ENCODE data around the gene HDHD5. TPM values are rescaled to one million over a fixed set of nuclear protein-coding genes. Genes with fewer than 3 reads are reported as not detected.

The HDHD5 gene
- total and polyA plus RNA-seq, 2 experiments from 2014 or later, result 131 to 164 TPM

- no peaks in the 10 kb centered on the region for H3K27me3 ChIP-seq
- H3K4me3 ChIP-seq, result no peak overlapping the region
- DNase-seq (ENCODE audit: low read depth in 1 of 2, low spot score in 1 of 2), result no peak
- H3K27ac ChIP-seq, result no peak overlapping the region
- H3K9me3 ChIP-seq (ENCODE audit: low read depth), result no peaks in the 10 kb centered on the region
- TF ChIP-seq, protein P1, sequence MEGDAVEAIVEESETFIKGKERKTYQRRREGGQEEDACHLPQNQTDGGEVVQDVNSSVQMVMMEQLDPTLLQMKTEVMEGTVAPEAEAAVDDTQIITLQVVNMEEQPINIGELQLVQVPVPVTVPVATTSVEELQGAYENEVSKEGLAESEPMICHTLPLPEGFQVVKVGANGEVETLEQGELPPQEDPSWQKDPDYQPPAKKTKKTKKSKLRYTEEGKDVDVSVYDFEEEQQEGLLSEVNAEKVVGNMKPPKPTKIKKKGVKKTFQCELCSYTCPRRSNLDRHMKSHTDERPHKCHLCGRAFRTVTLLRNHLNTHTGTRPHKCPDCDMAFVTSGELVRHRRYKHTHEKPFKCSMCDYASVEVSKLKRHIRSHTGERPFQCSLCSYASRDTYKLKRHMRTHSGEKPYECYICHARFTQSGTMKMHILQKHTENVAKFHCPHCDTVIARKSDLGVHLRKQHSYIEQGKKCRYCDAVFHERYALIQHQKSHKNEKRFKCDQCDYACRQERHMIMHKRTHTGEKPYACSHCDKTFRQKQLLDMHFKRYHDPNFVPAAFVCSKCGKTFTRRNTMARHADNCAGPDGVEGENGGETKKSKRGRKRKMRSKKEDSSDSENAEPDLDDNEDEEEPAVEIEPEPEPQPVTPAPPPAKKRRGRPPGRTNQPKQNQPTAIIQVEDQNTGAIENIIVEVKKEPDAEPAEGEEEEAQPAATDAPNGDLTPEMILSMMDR (IDR thresholded peaks at IDR 0.05; ENCODE audit: low read depth, low read length), result no peak
- no peaks in the 10 kb centered on the region for H3K36me3 ChIP-seq
- peaks cover 5% of the 10 kb centered on the region for H3K4me1 ChIP-seq (ENCODE audit: low read depth)
Observed at GRCh38 chr22:17130199-17130598, 28.9 kb downstream of the HDHD5 start.

GRCh38 chr22:17121233-17122195, 37.6 kb downstream of the HDHD5 start, which contains the start of gene TMEM121B:
TSS of gene TMEM121B (minus strand) at chr22:17121360. CDS start at chr22:17121127, 233 bp downstream.
- TF ChIP-seq, protein P1 (IDR thresholded peaks at IDR 0.05; ENCODE audit: low read depth, low read length), result no peak
- H3K4me3 ChIP-seq, result peak within 1 kb of the TSS; percentile 84
- DNase-seq (ENCODE audit: low read depth in 1 of 2, low spot score in 1 of 2), result peak; percentile 64 to 94
- H3K4me1 ChIP-seq (ENCODE audit: low read depth), result no peaks in the 10 kb centered on the region
- H3K27me3 ChIP-seq, result no peaks in the 10 kb centered on the region
- H3K27ac ChIP-seq, result peak within 1 kb of the TSS; percentile 0
- no peaks in the 10 kb centered on the region for H3K9me3 ChIP-seq (ENCODE audit: low read depth)
- no peaks in the 10 kb centered on the region for H3K36me3 ChIP-seq

GRCh38 chr22:17120711-17121232, 38.3 kb downstream of the HDHD5 start:
- Histone ChIP-seq H3K4me1 (ENCODE audit: low read depth) (no peaks in the 10 kb centered on the region), H3K36me3 (no peaks in the 10 kb centered on the region), H3K4me3 (peak overlapping the region; percentile 84), H3K27ac (peak overlapping the region; percentile 0), H3K27me3 (no peaks in the 10 kb centered on the region), H3K9me3 (ENCODE audit: low read depth) (no peaks in the 10 kb centered on the region)
- TF ChIP-seq, protein P1 (IDR thresholded peaks at IDR 0.05; ENCODE audit: low read depth, low read length), result no peak
- peak in 1 of 2 donors; percentile 64 for DNase-seq (ENCODE audit: low read depth in 1 of 2, low spot score in 1 of 2)

DNA sequence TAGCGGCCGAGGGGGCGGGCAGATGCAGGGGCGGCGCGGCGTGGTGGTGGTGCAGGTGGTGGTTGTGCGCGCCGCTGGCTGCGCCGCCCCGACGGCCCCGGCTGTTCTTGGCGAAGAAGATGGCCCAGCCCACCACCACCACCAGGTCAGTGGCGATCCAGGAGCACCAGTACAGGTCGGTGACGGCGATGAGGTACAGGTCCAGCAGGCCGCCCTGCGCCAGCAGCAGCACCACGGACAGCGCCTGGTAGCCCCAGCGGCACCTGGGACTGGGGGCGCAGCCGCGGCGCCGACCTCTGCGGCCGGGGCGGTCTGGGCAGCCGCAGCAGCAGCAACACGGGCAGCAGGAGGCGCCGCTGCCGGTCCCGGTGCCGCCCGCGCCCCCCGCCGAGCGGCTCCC, 38.8 kb downstream of the HDHD5 start:
- Histone ChIP-seq H3K4me3 (peak overlapping the region; percentile 84), H3K9me3 (ENCODE audit: low read depth) (no peaks in the 10 kb centered on the region), H3K4me1 (ENCODE audit: low read depth) (no peaks in the 10 kb centered on the region), H3K27me3 (no peaks in the 10 kb centered on the region), H3K36me3 (no peaks in the 10 kb centered on the region), H3K27ac (no peak overlapping the region)
- peak; percentile 53 to 93 for DNase-seq (ENCODE audit: low read depth in 1 of 2, low spot score in 1 of 2)
- TF ChIP-seq, protein P1 (IDR thresholded peaks at IDR 0.05; ENCODE audit: low read depth, low read length), result no peak

DNA sequence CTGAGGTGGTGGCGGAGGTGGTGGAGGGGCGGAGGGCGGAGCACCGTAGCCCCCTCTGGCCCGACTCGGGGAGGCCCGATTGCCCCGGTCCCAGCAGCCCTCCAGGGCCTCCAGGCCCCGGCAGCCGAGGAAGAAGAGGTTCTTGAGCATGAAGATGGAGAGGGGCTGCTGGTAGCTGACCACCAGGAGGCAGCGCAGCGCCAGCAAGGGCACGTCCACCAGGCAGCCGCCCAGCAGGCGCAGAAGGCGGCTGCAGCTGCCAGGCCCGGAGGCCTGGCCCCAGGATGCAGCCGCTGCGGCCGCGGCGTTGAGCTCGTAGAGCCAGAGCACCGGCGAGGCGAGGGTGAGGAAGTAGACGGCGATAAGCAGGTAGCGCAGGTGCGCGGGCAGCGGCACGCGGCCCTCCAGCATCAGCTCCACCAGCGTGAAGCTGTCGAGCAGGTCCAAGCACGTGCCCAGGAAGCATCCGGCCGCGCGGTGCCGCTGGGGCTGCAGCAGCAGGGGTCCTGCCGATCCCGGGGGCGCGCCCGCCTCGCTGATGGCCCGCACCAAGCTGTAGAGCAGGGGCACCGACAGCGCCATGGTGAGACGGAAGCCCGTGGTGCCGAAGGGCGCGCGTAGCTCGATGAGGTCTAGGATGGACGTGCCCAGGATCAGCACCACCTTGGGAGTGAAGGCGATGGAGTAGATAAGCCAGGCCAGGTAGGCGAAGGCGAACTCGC, 39.4 kb downstream of the HDHD5 start:
- H3K36me3 ChIP-seq, result no peaks in the 10 kb centered on the region
- H3K9me3 ChIP-seq (ENCODE audit: low read depth), result no peaks in the 10 kb centered on the region
- H3K4me3 ChIP-seq, result no peak overlapping the region
- peak in 1 of 2 donors; percentile 38 for DNase-seq (ENCODE audit: low read depth in 1 of 2, low spot score in 1 of 2)
- H3K4me1 ChIP-seq (ENCODE audit: low read depth), result no peaks in the 10 kb centered on the region
- no peak overlapping the region for H3K27ac ChIP-seq
- TF ChIP-seq, protein P1 (IDR thresholded peaks at IDR 0.05; ENCODE audit: low read depth, low read length), result peak; percentile 37
- H3K27me3 ChIP-seq, result no peaks in the 10 kb centered on the region
